H9 (cell line): ENCODE data around the gene FAM174C. TPM values are rescaled to one million over a fixed set of nuclear protein-coding genes. Genes with fewer than 3 reads are reported as not detected.

ENCODE experiments used
- DNase-seq: peaks from one replicate; pipeline ENCODE4 v3.0.0-alpha.2; 2017
- H2AFZ ChIP-seq: one replicate; pipeline ENCODE4 v1.6.1; 2013; ENCODE audit warnings: mild to moderate bottlenecking, low read length, control low read depth, moderate library complexity
- H2AK5ac ChIP-seq: 2 replicates; pipeline ENCODE4 v1.6.1; 2013; ENCODE audit warnings: low read length, control low read depth, mixed read lengths; ENCODE audit not compliant: insufficient read length
- H2BK120ac ChIP-seq: one replicate; pipeline ENCODE4 v1.6.1; 2013; ENCODE audit warnings: low read depth, mild to moderate bottlenecking, low read length, control low read depth, inconsistent platforms; ENCODE audit not compliant: poor library complexity, severe bottlenecking
- H2BK12ac ChIP-seq: 2 replicates; pipeline ENCODE4 v1.6.1; 2013; ENCODE audit warnings: low read length, control low read depth, mixed read lengths, low read depth; ENCODE audit not compliant: insufficient read length
- H2BK15ac ChIP-seq: 2 replicates; pipeline ENCODE4 v1.6.1; 2013; ENCODE audit warnings: low read depth, low read length, control low read depth
- H2BK20ac ChIP-seq: one replicate; pipeline ENCODE4 v1.6.1; 2013; ENCODE audit warnings: low read depth, mild to moderate bottlenecking, low read length, control low read depth, inconsistent platforms; ENCODE audit not compliant: poor library complexity, severe bottlenecking
- H2BK5ac ChIP-seq: 2 replicates; pipeline ENCODE4 v1.6.1; 2013; ENCODE audit warnings: low read length, control low read depth, mixed read lengths; ENCODE audit not compliant: insufficient read length
- H3K14ac ChIP-seq: 2 replicates; pipeline ENCODE4 v1.6.1; 2013; ENCODE audit warnings: low read length, control low read depth; ENCODE audit not compliant: insufficient read depth
- H3K18ac ChIP-seq: 2 replicates; pipeline ENCODE4 v1.6.1; 2013; ENCODE audit warnings: low read depth, mild to moderate bottlenecking, mixed read lengths, low read length, control low read depth; ENCODE audit not compliant: insufficient read length
- H3K23ac ChIP-seq: 2 replicates; pipeline ENCODE4 v1.6.1; 2013; ENCODE audit warnings: low read length, control low read depth, mixed read lengths, low read depth; ENCODE audit not compliant: insufficient read length
- H3K23me2 ChIP-seq: 2 replicates; pipeline ENCODE4 v1.6.1; 2013; ENCODE audit warnings: low read depth, mild to moderate bottlenecking, mixed read lengths, low read length, control low read depth; ENCODE audit not compliant: insufficient read length, poor library complexity, severe bottlenecking
- H3K27ac ChIP-seq: 2 replicates; pipeline ENCODE4 v1.5.1; 2013; ENCODE audit warnings: low read length, control low read depth, mixed read lengths, low read depth; ENCODE audit not compliant: insufficient read length
- H3K27me3 ChIP-seq: 2 replicates; pipeline ENCODE4 v1.6.1; 2013; ENCODE audit warnings: low read length, control low read depth, inconsistent platforms; ENCODE audit not compliant: insufficient read depth
- H3K4ac ChIP-seq: 2 replicates; pipeline ENCODE4 v1.6.1; 2013; ENCODE audit warnings: low read depth, mild to moderate bottlenecking, control low read depth, inconsistent platforms, low read length, moderate library complexity
- H3K4me1 ChIP-seq: 2 replicates; pipeline ENCODE4 v1.6.1; 2013; ENCODE audit warnings: low read length, control low read depth, inconsistent platforms; ENCODE audit not compliant: insufficient read depth
- H3K4me2 ChIP-seq: 2 replicates; pipeline ENCODE4 v1.6.1; 2013; ENCODE audit warnings: low read length, control low read depth, mixed read lengths; ENCODE audit not compliant: insufficient read length, insufficient read depth
- H3K56ac ChIP-seq: 2 replicates; pipeline ENCODE4 v1.6.1; 2013; ENCODE audit warnings: low read depth, mild to moderate bottlenecking, mixed read lengths, low read length, control low read depth; ENCODE audit not compliant: insufficient read length
- H3K79me1 ChIP-seq: 2 replicates; pipeline ENCODE4 v1.6.1; 2013; ENCODE audit warnings: low read depth, mild to moderate bottlenecking, moderate library complexity, low read length, control low read depth, inconsistent platforms; ENCODE audit not compliant: insufficient read depth, poor library complexity, severe bottlenecking
- H3K79me2 ChIP-seq: 2 replicates; pipeline ENCODE4 v1.6.1; 2013; ENCODE audit warnings: low read length, control low read depth, inconsistent platforms; ENCODE audit not compliant: insufficient read depth
- H3K9ac ChIP-seq: 2 replicates; pipeline ENCODE4 v1.6.1; 2013; ENCODE audit warnings: low read length, control low read depth, mixed read lengths; ENCODE audit not compliant: insufficient read length; ENCODE audit errors: extremely low read depth
- H3K9me3 ChIP-seq: one replicate; pipeline ENCODE4 v1.6.1; 2013; ENCODE audit warnings: low read depth, low read length, inconsistent platforms; ENCODE audit not compliant: control insufficient read depth
- H3T11ph ChIP-seq: one replicate; pipeline ENCODE4 v1.6.1; 2013; ENCODE audit warnings: mild to moderate bottlenecking, low read length, control low read depth, inconsistent platforms
- H4K20me1 ChIP-seq: one replicate; pipeline ENCODE4 v1.6.1; 2013; ENCODE audit not compliant: control insufficient read depth, insufficient read length, insufficient read depth
- H4K5ac ChIP-seq: 2 replicates; pipeline ENCODE4 v1.6.1; 2013; ENCODE audit warnings: low read depth, mild to moderate bottlenecking, mixed read lengths, low read length, control low read depth; ENCODE audit not compliant: insufficient read length
- H4K8ac ChIP-seq: replicated peaks from 2 replicates; pipeline ENCODE4 v1.6.1; 2013; ENCODE audit warnings: low read length, control low read depth, mixed read lengths, low read depth; ENCODE audit not compliant: insufficient read length
- H4K91ac ChIP-seq: 2 replicates; pipeline ENCODE4 v1.6.1; 2013; ENCODE audit warnings: low read depth, mild to moderate bottlenecking, moderate library complexity, mixed read lengths, low read length, control low read depth; ENCODE audit not compliant: insufficient read length
- H3K27ac Mint-ChIP-seq, 3 experiments: 2 replicates in 2 of 3; 3 replicates in 1 of 3; pipeline ENCODE4 v1.8.0; 2020 to 2021; ENCODE audit warnings: mixed read lengths in 3 of 3, mild to moderate bottlenecking in 1 of 3, moderate library complexity in 1 of 3
- H3K27me3 Mint-ChIP-seq: 2 replicates; pipeline ENCODE4 v1.8.0; 2021; ENCODE audit warnings: low read depth, mild to moderate bottlenecking, moderate library complexity, mixed read lengths
- H3K36me3 Mint-ChIP-seq, 3 experiments: 2 replicates in 2 of 3; 3 replicates in 1 of 3; pipeline ENCODE4 v1.8.0; 2020 to 2021; ENCODE audit warnings: low read depth in 3 of 3, mixed read lengths in 3 of 3; ENCODE audit not compliant: insufficient read depth in 1 of 3
- H3K4me1 Mint-ChIP-seq, 2 experiments: 2 replicates each; pipeline ENCODE4 v1.8.0; 2020; ENCODE audit warnings: mixed read lengths in 2 of 2
- H3K4me3 Mint-ChIP-seq, 2 experiments: 2 replicates in 1 of 2; 3 replicates in 1 of 2; pipeline ENCODE4 v1.8.0; 2020 to 2021; ENCODE audit warnings: mild to moderate bottlenecking in 2 of 2, mixed read lengths in 2 of 2, moderate library complexity in 1 of 2
- H3K9me3 Mint-ChIP-seq, 2 experiments: 2 replicates in 1 of 2; 3 replicates in 1 of 2; pipeline ENCODE4 v1.8.0; 2020; ENCODE audit warnings: mild to moderate bottlenecking in 2 of 2, mixed read lengths in 2 of 2, moderate library complexity in 1 of 2
- WGBS: extraction: QIAGEN DNeasy Blood & Tissue Kit; methylation state at CpG from one replicate; pipeline ENCODE4 v1.1.7; 2013; ENCODE audit warnings: missing lambda C conversion rate, low lambda C conversion rate, mixed read lengths; ENCODE audit not compliant: insufficient read length; ENCODE audit errors: extremely low coverage; 5-methylcytosine and 5-hydroxymethylcytosine counted together
- total RNA-seq: library from RNA; stranded (reverse); gene quantifications from 2 replicates; pipeline ENCODE4 v1.2.1, GENCODE V29; 2021
- TF ChIP-seq, protein P1 (sequence below): fragments of 200-600 bp; sonication (generic); conservative IDR thresholded peaks from 3 replicates; pipeline ENCODE4 v1.8.0; 2021; ENCODE audit warnings: antibody characterized with exemption, mild to moderate bottlenecking

FAM174C gene
- total RNA-seq, 1 experiment from 2014 or later: 63.0 TPM

DNA sequence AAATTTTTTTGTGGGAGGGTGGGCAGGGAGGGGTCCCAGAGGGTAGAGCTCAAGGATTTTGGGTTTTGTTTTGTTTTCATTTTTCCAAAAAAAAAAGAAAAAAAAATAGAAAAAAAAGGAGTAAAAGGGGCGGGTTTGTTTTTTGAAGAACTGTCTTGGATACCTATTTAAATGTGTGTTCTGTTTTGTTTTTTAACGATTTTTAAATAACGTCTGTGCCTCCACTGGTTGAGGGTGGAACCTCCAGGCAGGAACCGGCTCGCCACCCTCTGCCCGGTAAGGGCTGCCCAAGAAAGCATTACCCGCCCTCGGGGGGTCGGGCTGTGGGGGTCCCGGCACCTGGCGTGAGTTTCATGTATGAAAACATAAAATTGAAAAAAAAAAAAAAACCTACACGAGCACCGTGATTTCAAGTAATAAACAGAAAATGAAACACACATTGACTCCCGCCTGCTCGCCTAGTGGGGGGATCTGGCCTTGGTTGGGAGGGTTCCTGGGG lies 16.6 kb upstream of the FAM174C start:
- H3K9me3 ChIP-seq: no peaks in the 10 kb centered on the region
- no peak overlapping the region for H3K4me2 ChIP-seq
- Mint-ChIP-seq H3K27ac (peak overlapping the region; percentile 64 to 85 (median 79); a peak in 5 of 7 replicates), H3K4me1 (peaks cover 42 to 56% of the 10 kb centered on the region in 2 experiments), H3K27me3 (no peaks in the 10 kb centered on the region; the same call in 1 of the 2 replicates), H3K4me3 (peak overlapping the region in 1 of 2 experiments; percentile 34; a peak in 3 of 5 replicates), H3K36me3 (peaks cover 18 to 49% (median 42%) of the 10 kb centered on the region in 3 experiments), H3K9me3 (no peaks in the 10 kb centered on the region; a peak in 2 of 5 replicates)
- TF ChIP-seq, protein P1, sequence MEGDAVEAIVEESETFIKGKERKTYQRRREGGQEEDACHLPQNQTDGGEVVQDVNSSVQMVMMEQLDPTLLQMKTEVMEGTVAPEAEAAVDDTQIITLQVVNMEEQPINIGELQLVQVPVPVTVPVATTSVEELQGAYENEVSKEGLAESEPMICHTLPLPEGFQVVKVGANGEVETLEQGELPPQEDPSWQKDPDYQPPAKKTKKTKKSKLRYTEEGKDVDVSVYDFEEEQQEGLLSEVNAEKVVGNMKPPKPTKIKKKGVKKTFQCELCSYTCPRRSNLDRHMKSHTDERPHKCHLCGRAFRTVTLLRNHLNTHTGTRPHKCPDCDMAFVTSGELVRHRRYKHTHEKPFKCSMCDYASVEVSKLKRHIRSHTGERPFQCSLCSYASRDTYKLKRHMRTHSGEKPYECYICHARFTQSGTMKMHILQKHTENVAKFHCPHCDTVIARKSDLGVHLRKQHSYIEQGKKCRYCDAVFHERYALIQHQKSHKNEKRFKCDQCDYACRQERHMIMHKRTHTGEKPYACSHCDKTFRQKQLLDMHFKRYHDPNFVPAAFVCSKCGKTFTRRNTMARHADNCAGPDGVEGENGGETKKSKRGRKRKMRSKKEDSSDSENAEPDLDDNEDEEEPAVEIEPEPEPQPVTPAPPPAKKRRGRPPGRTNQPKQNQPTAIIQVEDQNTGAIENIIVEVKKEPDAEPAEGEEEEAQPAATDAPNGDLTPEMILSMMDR: no peak
- H4K20me1 ChIP-seq: no peaks in the 10 kb centered on the region
- no peaks in the 10 kb centered on the region for H3K27me3 ChIP-seq
- peaks cover 18% of the 10 kb centered on the region for H3K23me2 ChIP-seq
- H2AFZ ChIP-seq: no peak overlapping the region
- no peaks in the 10 kb centered on the region for H3K79me1 ChIP-seq
- H3K23ac ChIP-seq: no peak overlapping the region
- H3K9ac ChIP-seq: no peak overlapping the region
- H3K14ac ChIP-seq: no peak overlapping the region
- no peak overlapping the region for H4K5ac ChIP-seq
- H3K18ac ChIP-seq: no peak overlapping the region
- H3K56ac ChIP-seq: no peak overlapping the region
- no peak overlapping the region for H2BK20ac ChIP-seq
- no CpG with 5 or more reads among the region's 15 CpGs for WGBS
- no peak overlapping the region for H2BK5ac ChIP-seq
- H2BK15ac ChIP-seq: no peak overlapping the region
- no peak overlapping the region for H3K4ac ChIP-seq
- H2AK5ac ChIP-seq: no peak overlapping the region
- H3K27ac ChIP-seq: no peak overlapping the region
- no peak overlapping the region for H2BK12ac ChIP-seq
- H3T11ph ChIP-seq: no peak overlapping the region
- H4K91ac ChIP-seq: no peak overlapping the region
- H4K8ac ChIP-seq: no peak overlapping the region
- DNase-seq: no peak
- H3K79me2 ChIP-seq: no peaks in the 10 kb centered on the region
- no peak overlapping the region for H2BK120ac ChIP-seq
- H3K4me1 ChIP-seq: no peaks in the 10 kb centered on the region
